Activated CD8-positive, alpha-beta T cell treated with anti-CD3 and anti-CD28 coated beads for 36 hours (primary cell): Measurements from ENCODE around the gene FBXL17. TPM values are rescaled to one million over a fixed set of nuclear protein-coding genes. Genes with fewer than 3 reads are reported as not detected.

Experiments used
- ATAC-seq: fragments of 200-7000 bp; cut with Tn5 transposase; one replicate; pipeline ENCODE4 v1.10.0; 2021; ENCODE audit warnings: mild to moderate bottlenecking, moderate library complexity
- CTCF ChIA-PET: fragments of 350-600 bp; sonication (Branson Sonifier 250); formaldehyde crosslinking; loops from one replicate; lab custom pipeline; 2021; ENCODE audit warnings: antibody characterized with exemption; lab: Charles Lee
- POLR2A ChIA-PET: fragments of 350-600 bp; sonication (Branson Sonifier 250); formaldehyde crosslinking; loops from one replicate; lab custom pipeline; 2021; ENCODE audit warnings: antibody characterized with exemption; lab: Charles Lee
- DNase-seq: peaks from one replicate; pipeline ENCODE4 v3.0.0-alpha.2; 2020
- H3K27ac Mint-ChIP-seq: one replicate; pipeline ENCODE4 v1.8.0; 2021; ENCODE audit warnings: mild to moderate bottlenecking, mixed read lengths
- H3K27me3 Mint-ChIP-seq: one replicate; pipeline ENCODE4 v1.8.0; 2021; ENCODE audit warnings: mixed read lengths
- H3K36me3 Mint-ChIP-seq: one replicate; pipeline ENCODE4 v1.8.0; 2021; ENCODE audit warnings: low read depth, mixed read lengths
- H3K4me1 Mint-ChIP-seq: one replicate; pipeline ENCODE4 v1.8.0; 2021; ENCODE audit warnings: low read depth, mixed read lengths
- H3K4me3 Mint-ChIP-seq: one replicate; pipeline ENCODE4 v1.8.0; 2021; ENCODE audit warnings: mild to moderate bottlenecking, moderate library complexity, mixed read lengths
- H3K9me3 Mint-ChIP-seq: one replicate; pipeline ENCODE4 v1.8.0; 2021; ENCODE audit warnings: mixed read lengths
- intact Hi-C: fragments of 100-400 bp; cut with micrococcal nuclease; formaldehyde crosslinking; loops from one replicate; pipeline ENCODE4 v1.10.0; 2022
- total RNA-seq, 2 experiments: library from RNA; stranded (reverse); gene quantifications; one replicate each; pipeline ENCODE4 v1.2.3, GENCODE V29; 2021
- TF ChIP-seq, protein P1 (sequence below): fragments of 200-600 bp; IDR thresholded peaks from one replicate; pipeline ENCODE4 v1.8.0; 2022; ENCODE audit warnings: antibody characterized with exemption, mild to moderate bottlenecking

FBXL17 gene
- total RNA-seq, 2 experiments from 2014 or later = 3.0 to 5.3 TPM

DNA sequence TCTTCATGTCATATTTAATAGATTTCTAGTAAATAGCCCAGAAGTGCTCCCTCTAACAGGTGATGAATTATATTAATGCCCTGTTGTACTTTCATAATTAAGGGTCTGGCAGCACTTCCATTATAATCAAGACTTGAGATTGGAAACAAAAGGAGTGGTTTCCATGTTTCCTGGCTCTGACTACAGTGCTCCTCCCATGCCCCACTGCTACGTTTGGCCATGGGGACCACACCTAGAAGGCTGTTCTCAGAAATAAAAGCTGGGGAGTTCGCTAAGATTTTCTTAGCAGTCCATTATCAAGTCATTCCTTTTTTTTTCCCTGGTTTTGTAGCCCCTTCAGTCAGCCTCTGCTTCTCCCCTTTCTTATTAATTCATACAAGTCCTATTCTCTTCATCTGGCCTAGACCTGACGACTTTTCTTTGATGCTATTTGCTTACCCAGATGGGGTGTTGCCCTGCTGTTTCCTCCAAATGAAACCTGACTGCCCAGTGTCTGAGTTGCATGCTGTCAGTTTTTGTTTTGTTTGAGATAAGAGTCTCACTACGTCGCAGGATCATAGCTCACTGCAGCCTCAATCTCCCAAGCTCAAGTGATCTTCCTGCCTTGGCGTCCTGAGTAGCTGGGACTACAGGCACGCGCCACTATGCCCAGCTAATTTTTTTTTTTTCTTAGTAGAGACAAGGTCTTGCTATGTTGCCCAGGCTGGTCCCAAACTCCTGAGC, 399.0 kb downstream of the FBXL17 start:
- intact Hi-C loops = no loop called here
- no peak for DNase-seq
- Mint-ChIP-seq H3K4me1 (peaks cover 13% of the 10 kb centered on the region), H3K27ac (no peak overlapping the region), H3K9me3 (no peaks in the 10 kb centered on the region), H3K36me3 (no peaks in the 10 kb centered on the region), H3K27me3 (no peaks in the 10 kb centered on the region), H3K4me3 (no peak overlapping the region)
- ChIA-PET POLR2A (no interaction called here), CTCF (no interaction called here)
- ATAC-seq = no peak
- TF ChIP-seq, protein P1, sequence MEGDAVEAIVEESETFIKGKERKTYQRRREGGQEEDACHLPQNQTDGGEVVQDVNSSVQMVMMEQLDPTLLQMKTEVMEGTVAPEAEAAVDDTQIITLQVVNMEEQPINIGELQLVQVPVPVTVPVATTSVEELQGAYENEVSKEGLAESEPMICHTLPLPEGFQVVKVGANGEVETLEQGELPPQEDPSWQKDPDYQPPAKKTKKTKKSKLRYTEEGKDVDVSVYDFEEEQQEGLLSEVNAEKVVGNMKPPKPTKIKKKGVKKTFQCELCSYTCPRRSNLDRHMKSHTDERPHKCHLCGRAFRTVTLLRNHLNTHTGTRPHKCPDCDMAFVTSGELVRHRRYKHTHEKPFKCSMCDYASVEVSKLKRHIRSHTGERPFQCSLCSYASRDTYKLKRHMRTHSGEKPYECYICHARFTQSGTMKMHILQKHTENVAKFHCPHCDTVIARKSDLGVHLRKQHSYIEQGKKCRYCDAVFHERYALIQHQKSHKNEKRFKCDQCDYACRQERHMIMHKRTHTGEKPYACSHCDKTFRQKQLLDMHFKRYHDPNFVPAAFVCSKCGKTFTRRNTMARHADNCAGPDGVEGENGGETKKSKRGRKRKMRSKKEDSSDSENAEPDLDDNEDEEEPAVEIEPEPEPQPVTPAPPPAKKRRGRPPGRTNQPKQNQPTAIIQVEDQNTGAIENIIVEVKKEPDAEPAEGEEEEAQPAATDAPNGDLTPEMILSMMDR = no peak

DNA sequence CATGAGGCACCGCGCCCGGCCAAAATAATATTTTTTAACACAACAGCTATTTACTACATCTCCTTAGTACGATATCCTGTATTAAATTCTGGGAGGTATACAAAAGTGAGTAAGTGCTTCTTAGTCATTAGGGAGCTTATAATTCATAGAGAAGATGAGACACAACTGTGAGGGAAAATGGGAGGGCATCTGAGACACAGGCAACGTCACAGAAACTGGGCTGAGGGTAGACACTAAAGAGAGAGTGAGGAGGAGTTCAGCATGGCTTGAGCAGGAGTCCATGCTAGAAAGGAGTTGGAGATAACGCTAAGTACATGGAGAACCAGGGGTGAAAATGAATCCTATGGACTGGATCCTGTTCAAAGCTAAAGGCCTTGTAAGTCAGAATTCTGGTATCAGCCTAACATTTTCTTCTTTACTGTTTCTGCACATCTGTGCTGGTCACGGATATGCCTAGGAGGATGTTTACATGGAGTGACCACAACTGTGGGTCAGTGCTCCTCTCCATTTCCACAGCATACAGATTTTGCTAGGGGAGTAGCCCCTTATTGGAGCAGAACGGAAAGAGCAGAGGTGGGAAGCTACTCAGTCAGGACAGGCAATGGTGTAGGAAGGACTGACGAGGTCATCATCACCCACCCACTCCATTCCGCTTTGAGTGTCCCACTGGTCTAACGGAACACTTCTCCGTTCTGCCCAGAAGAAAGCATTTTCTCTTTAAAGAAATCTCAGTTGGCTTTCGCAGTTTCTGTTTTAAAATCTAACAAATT, 400.8 kb downstream of the FBXL17 start:
- ChIA-PET POLR2A (interaction anchor here (1.2 kb wide), 1 partner anchor 401 kb away, joined by 3 read pairs; no protein-coding TSS in a partner anchor), CTCF (no interaction called here)
- intact Hi-C loops = no loop called here
- no peaks in the 10 kb centered on the region for H3K9me3 Mint-ChIP-seq
- H3K4me1 Mint-ChIP-seq = peaks cover 13% of the 10 kb centered on the region
- TF ChIP-seq, protein P1 = no peak
- H3K36me3 Mint-ChIP-seq = no peaks in the 10 kb centered on the region
- no peaks in the 10 kb centered on the region for H3K27me3 Mint-ChIP-seq
- H3K27ac Mint-ChIP-seq = no peak overlapping the region
- H3K4me3 Mint-ChIP-seq = no peak overlapping the region
- DNase-seq = no peak
- no peak for ATAC-seq

DNA sequence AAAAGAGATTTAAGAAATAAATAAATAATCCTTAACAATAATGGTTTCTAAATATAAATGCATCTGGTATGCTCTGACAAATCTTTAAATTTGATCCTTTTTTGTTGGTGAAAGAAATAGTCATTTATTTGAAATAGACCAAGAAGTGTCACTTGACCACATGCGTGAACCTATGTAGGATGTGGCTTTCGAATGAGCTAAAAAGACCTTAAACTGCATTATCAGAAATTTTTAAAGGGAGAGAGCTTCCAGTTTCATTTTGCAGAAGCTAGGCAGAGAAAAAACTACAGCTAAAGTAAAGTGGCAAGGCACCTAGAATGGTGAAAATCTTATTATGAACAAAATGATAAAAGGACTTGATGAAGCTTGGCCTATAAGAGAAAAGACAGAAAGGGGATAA, 402.0 kb downstream of the FBXL17 start:
- CTCF ChIA-PET = interaction anchor here (0.8 kb wide), 1 partner anchor 8 kb away, joined by 4 read pairs; no protein-coding TSS in a partner anchor
- ATAC-seq (peak; percentile 58), DNase-seq (peak; percentile 31)
- no peaks in the 10 kb centered on the region for H3K9me3 Mint-ChIP-seq
- H3K36me3 Mint-ChIP-seq = no peaks in the 10 kb centered on the region
- no peak overlapping the region for H3K4me3 Mint-ChIP-seq
- H3K27ac Mint-ChIP-seq = peak overlapping the region; percentile 20
- H3K27me3 Mint-ChIP-seq = no peaks in the 10 kb centered on the region
- POLR2A ChIA-PET = no interaction called here
- TF ChIP-seq, protein P1 = no peak
- H3K4me1 Mint-ChIP-seq = peaks cover 10% of the 10 kb centered on the region
- intact Hi-C loops = no loop called here

DNA sequence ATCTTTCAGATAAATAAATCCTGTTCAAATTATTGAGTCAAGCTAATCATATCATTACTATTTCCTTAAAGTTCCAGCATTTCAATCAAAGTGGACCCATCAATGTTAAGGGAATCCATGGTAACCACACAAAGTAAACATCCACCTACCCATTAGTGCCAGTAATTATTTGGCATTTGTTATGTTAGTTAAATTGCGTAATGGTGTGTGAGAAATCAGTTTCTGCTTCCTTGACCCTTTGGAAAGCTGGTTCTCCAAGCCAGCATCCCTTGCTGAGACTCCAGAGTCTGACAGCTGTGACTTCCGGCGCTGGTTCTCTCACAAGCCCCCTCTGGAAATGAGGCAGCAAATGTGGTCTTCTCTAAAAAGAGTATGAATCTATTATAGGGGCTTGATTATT, 402.6 kb downstream of the FBXL17 start:
- Mint-ChIP-seq H3K4me3 (no peak overlapping the region), H3K36me3 (no peaks in the 10 kb centered on the region), H3K27me3 (no peaks in the 10 kb centered on the region), H3K4me1 (peaks cover 10% of the 10 kb centered on the region), H3K9me3 (no peaks in the 10 kb centered on the region), H3K27ac (no peak overlapping the region)
- ATAC-seq (no peak), DNase-seq (no peak)
- ChIA-PET CTCF (no interaction called here), POLR2A (no interaction called here)
- intact Hi-C loops = no loop called here
- TF ChIP-seq, protein P1 = no peak

DNA sequence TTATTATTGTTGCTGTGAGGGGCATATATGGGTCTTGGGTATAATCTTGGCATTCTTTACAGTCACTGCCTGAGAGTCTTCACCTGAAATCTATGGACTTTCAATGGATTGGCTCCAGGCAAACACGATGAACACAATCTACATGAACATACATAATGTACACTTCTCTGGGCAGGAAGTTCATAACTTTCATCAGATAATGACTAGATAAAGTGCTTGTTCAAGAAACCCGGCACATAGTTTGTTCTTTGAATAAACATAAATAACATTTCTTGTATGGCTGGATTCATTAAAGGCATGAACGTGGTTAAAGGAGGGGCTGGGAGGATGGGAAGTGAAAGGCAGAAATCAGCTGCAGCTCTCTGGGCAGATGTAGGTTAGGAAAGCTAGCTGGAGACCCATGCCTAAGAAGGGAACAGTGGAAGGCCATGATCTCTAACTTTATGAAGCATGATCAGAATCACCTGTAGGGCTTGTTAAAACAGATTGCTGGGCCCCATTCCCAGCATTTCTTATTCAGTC, 404.3 kb downstream of the FBXL17 start:
- no peaks in the 10 kb centered on the region for H3K9me3 Mint-ChIP-seq
- POLR2A ChIA-PET = no interaction called here
- no peak overlapping the region for H3K27ac Mint-ChIP-seq
- no peak for DNase-seq
- no peaks in the 10 kb centered on the region for H3K27me3 Mint-ChIP-seq
- TF ChIP-seq, protein P1 = no peak
- CTCF ChIA-PET = no interaction called here
- ATAC-seq = no peak
- H3K4me3 Mint-ChIP-seq = no peak overlapping the region
- H3K4me1 Mint-ChIP-seq = peaks cover 10% of the 10 kb centered on the region
- H3K36me3 Mint-ChIP-seq = no peaks in the 10 kb centered on the region
- intact Hi-C loops = no loop called here
